Parathyroid adenoma (tissue), 2 donors: ENCODE results near the gene PIAS4.

Source experiments
- H2AFZ ChIP-seq: fragments of 300-600 bp; sonication (generic); one replicate; pipeline ENCODE4 v1.7.0; 2017; ENCODE audit warnings: antibody characterized with exemption, mild to moderate bottlenecking
- H3K27ac ChIP-seq: fragments of 300-600 bp; sonication (generic); one replicate; pipeline ENCODE4 v1.7.0; 2017
- H3K27me3 ChIP-seq: fragments of 300-600 bp; sonication (generic); one replicate; pipeline ENCODE4 v1.7.0; 2017; ENCODE audit warnings: low read length; ENCODE audit not compliant: control insufficient read depth, insufficient read depth
- H3K36me3 ChIP-seq: fragments of 300-600 bp; sonication (generic); one replicate; pipeline ENCODE4 v1.7.0; 2017; ENCODE audit warnings: low read length; ENCODE audit not compliant: control insufficient read depth, insufficient read depth
- H3K4me1 ChIP-seq: fragments of 300-600 bp; sonication (generic); one replicate; pipeline ENCODE4 v1.7.0; 2017; ENCODE audit warnings: control low read depth
- H3K4me2 ChIP-seq: fragments of 300-600 bp; sonication (generic); one replicate; pipeline ENCODE4 v1.7.0; 2017; ENCODE audit warnings: low read length
- H3K4me3 ChIP-seq: fragments of 300-600 bp; sonication (generic); one replicate; pipeline ENCODE4 v1.7.0; 2017; ENCODE audit warnings: low read depth, low read length
- H3K79me2 ChIP-seq: fragments of 300-600 bp; sonication (generic); one replicate; pipeline ENCODE4 v1.7.0; 2017; ENCODE audit warnings: control low read depth
- H3K9ac ChIP-seq: fragments of 300-600 bp; sonication (generic); one replicate; pipeline ENCODE4 v1.7.0; 2017; ENCODE audit warnings: mild to moderate bottlenecking
- H3K9me3 ChIP-seq: fragments of 300-600 bp; sonication (generic); one replicate; pipeline ENCODE4 v1.7.0; 2017; ENCODE audit warnings: low read length; ENCODE audit not compliant: control insufficient read depth
- TF ChIP-seq, protein P1 (sequence below): fragments of 300-600 bp; sonication (generic); IDR thresholded peaks from one replicate; pipeline ENCODE4 v1.7.0; 2017; ENCODE audit warnings: antibody characterized with exemption, mild to moderate bottlenecking
- donor health status: primary hyperparathyroidism.

PIAS4 gene

DNA sequence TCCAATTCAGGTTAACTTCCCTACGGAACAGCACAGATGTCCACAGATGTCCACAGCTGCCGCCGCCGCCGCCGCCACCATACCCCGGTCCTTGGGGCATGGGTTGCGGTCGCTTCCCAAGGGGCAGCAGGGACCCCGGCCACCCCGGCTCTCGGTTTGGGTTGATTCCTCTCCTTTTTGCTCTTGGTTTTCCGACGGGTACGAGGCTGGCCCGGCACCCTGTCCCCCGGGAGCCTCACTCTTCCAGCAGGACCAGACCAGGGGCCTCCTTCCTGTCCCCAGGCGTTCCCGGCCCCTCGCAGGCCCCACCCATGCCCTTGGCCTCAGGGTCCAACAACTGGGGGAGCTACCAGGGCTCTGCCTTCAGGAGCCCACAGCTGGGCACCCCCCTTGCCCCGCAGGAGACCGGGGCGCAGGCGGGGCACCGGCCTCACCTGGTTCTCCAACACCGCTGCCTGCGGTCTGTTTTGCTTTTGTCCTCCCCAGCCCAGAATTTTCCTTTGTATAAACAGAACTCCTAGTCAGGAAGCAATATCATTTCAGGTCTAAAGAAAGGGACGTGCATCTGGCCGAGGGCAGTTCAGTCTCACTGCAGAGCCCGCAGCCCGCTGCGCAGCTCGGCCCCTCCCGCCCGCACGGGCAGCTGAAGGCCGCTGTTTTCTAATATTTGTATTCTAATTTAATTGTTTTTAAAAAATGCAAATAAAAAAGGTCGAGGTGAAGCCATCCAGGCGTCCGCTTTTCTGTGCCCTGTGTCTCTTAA is 31.3 kb downstream of the PIAS4 start:
- Histone ChIP-seq H3K9me3 (no peaks in the 10 kb centered on the region), H3K27me3 (no peaks in the 10 kb centered on the region), H3K36me3 (no peaks in the 10 kb centered on the region), H3K27ac (no peak overlapping the region), H3K4me3 (no peak overlapping the region), H3K4me1 (peaks cover 8% of the 10 kb centered on the region), H3K9ac (no peak overlapping the region), H2AFZ (no peak overlapping the region), H3K4me2 (no peak overlapping the region), H3K79me2 (peaks cover 6% of the 10 kb centered on the region)
- TF ChIP-seq, protein P1, sequence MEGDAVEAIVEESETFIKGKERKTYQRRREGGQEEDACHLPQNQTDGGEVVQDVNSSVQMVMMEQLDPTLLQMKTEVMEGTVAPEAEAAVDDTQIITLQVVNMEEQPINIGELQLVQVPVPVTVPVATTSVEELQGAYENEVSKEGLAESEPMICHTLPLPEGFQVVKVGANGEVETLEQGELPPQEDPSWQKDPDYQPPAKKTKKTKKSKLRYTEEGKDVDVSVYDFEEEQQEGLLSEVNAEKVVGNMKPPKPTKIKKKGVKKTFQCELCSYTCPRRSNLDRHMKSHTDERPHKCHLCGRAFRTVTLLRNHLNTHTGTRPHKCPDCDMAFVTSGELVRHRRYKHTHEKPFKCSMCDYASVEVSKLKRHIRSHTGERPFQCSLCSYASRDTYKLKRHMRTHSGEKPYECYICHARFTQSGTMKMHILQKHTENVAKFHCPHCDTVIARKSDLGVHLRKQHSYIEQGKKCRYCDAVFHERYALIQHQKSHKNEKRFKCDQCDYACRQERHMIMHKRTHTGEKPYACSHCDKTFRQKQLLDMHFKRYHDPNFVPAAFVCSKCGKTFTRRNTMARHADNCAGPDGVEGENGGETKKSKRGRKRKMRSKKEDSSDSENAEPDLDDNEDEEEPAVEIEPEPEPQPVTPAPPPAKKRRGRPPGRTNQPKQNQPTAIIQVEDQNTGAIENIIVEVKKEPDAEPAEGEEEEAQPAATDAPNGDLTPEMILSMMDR, result no peak

GRCh38 chr19:4042064-4042730 is 34.7 kb downstream of the PIAS4 start:
- peak overlapping the region; percentile 17 for H2AFZ ChIP-seq
- no peaks in the 10 kb centered on the region for H3K36me3 ChIP-seq
- no peak overlapping the region for H3K9ac ChIP-seq
- peak overlapping the region; percentile 47 for H3K4me2 ChIP-seq
- H3K27me3 ChIP-seq, result no peaks in the 10 kb centered on the region
- H3K4me3 ChIP-seq, result no peak overlapping the region
- TF ChIP-seq, protein P1, result no peak
- peak overlapping the region; percentile 76 for H3K27ac ChIP-seq
- H3K9me3 ChIP-seq, result no peaks in the 10 kb centered on the region
- peaks cover 8% of the 10 kb centered on the region for H3K4me1 ChIP-seq
- H3K79me2 ChIP-seq, result no peaks in the 10 kb centered on the region

GRCh38 chr19:4042731-4043082 is 35.2 kb downstream of the PIAS4 start:
- H3K9ac ChIP-seq, result no peak overlapping the region
- peak overlapping the region; percentile 22 for H3K4me3 ChIP-seq
- no peaks in the 10 kb centered on the region for H3K9me3 ChIP-seq
- H3K4me1 ChIP-seq, result peaks cover 8% of the 10 kb centered on the region
- no peaks in the 10 kb centered on the region for H3K36me3 ChIP-seq
- peak overlapping the region; percentile 47 for H3K4me2 ChIP-seq
- no peaks in the 10 kb centered on the region for H3K79me2 ChIP-seq
- peak overlapping the region; percentile 20 for H2AFZ ChIP-seq
- H3K27ac ChIP-seq, result peak overlapping the region; percentile 76
- no peaks in the 10 kb centered on the region for H3K27me3 ChIP-seq
- TF ChIP-seq, protein P1, result no peak

GRCh38 chr19:4043401-4043800 is 35.9 kb downstream of the PIAS4 start:
- Histone ChIP-seq H3K27me3 (no peaks in the 10 kb centered on the region), H3K79me2 (peaks cover 4% of the 10 kb centered on the region), H3K9me3 (no peaks in the 10 kb centered on the region), H2AFZ (no peak overlapping the region), H3K4me1 (peaks cover 8% of the 10 kb centered on the region), H3K9ac (no peak overlapping the region), H3K36me3 (no peaks in the 10 kb centered on the region), H3K27ac (no peak overlapping the region), H3K4me2 (no peak overlapping the region), H3K4me3 (no peak overlapping the region)
- TF ChIP-seq, protein P1, result no peak
